GM18508 (cell line): ENCODE results near the gene PIP4K2B.
"Not testable (repeated sequence)": the region's sequence is repeated elsewhere in the genome, so short reads cannot be mapped to it uniquely, and the experiment has no call there.

Experiments
- ATAC-seq: cut with Tn5 transposase; IDR thresholded peaks from one replicate; pipeline ENCODE4 v1.9.1; 2021; ENCODE audit warnings: moderate number of reproducible peaks; ENCODE audit not compliant: insufficient read depth, unreplicated experiment

Gene PIP4K2B

DNA sequence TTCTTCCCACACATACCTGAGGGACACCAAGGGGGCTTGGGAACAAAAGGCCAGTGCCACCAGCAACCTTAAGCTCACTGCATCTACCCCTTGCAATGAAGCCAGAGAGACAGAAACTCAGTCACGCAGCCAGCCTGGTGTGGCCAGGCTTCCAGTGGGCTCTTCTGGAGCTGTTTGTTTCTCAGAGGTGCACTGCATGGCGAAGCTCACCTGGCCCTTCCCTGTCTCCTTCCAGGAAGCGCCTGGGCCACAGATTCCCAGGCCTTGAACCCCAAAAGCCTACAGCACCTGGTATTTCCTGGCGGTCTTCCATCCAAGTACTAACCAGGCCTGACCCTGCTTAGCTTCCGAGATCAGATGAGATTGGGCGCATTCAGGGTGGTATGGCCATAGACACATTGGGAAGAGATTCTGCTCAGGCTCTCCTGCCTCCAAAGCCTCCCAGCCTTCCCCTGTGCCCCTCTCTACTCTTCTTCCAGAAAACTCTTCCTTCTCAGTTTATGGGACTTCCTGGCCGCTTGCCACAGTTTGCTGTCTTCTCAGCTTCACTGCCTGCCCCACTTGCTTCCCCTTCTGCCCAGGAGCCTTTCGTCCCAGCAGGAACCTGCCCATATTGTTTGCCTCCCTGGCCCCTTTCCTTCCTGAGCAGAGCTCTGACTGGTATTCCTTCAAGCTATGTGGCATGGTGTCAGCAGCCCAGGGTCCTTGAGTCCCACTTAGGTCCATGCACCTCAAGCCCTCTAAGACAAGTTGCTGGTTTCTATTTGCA lies 67.6 kb downstream of the PIP4K2B start:
- ATAC-seq = no peak

DNA sequence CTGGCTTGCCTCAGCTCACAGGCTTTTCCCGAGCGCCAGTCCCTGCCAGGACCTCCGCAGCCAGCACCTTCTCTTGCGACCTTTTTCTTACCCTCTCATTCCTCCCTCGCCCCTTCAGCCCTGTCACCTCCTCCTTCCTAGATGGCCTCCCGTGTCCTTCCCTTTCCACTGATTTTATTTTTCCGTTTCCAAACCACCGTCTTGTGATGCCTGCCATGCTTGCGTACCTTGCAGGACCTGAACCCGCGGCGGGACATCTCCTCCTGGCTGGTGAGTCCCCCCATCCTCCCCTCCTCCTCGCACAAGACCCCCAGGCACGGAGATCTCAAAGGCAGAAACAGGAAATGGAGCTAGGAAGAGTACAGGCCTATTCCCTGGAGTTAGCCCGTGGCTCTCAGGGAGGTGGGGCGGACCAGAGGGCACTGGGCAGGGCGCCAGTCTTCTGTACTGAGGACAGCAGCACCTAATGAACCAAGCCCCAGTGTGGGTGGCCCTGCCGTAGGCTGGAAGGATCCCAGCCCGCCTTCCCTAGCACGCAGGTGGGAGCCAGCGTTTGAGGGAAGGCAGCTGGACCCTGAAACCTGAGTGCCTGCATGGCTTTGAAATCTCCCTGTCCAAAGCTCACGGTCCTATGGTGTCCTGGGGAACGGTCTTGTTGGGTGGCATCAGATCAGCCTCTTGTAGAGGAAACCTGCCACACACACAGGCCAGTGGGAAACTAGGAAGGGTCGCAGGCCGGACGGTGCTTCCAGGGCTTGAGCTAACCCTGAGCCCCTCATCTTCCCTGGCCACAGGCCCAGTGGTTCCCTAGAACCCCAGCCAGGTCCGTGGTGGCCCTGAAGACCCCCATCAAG lies 68.6 kb downstream of the PIP4K2B start:
- no peak for ATAC-seq

DNA sequence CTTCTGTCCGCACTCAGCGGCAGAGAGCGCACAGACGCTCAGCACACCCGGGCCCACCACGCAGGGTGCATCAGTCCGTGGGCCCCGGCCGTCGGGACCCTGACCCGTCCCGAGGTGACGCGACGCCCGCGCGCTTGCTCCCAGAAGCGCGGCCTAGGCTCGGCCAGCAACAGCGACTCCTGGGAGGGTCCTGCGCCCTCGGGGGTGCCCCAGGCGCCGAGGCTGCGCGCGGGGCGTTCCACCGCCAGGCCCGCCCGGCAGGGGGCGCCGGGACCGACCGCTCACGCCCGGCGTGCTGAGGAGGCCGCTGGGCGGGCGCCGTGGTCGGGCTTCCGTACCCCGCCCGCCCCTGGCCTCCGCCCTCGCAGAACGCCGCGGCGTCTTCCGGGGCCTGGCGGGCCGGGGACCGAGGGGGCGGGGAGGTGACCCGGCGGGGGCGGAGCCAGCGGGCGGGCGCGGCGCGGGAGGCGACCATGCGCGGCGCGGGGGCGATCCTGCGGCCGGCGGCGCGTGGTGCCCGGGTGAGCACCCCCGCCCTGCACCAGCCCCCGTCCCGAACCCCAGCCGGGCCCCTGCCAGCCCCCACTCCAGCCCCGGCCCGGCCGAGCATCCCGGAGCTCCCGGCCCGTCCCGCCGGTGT lies 69.3 kb downstream of the PIP4K2B start, which contains the start of gene CISD3:
Gene CISD3, plus strand, starts transcription at position 456 of the 640 bp plus-strand sequence. Its CDS starts 18 bp downstream, at position 474.
- ATAC-seq = no peak

DNA sequence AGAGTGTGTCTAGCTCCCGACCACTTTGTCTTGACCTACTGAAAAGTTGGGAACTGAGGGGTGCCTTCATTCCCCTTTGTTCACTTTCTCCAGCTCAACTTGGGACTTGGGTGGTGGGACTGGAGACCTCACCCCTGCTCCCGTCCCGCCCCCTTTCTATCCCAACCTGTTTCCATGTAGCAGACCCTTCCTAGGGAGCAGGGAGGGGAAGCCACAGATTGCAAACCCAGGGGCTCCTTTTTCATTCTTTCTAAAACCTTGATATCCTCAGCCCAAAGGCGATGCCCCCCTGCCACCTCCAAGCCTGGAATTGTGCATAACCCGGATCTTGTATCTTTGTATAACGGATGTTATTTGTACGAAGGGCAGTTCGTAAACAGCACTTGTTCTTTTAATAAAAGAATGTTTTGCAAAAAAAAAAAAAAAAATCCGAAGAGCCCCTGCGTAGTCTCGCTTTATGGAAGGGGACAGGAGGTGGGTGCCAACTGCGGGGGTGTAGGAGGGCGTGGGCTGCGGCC lies 69.9 kb downstream of the PIP4K2B start:
- no peak for ATAC-seq

DNA sequence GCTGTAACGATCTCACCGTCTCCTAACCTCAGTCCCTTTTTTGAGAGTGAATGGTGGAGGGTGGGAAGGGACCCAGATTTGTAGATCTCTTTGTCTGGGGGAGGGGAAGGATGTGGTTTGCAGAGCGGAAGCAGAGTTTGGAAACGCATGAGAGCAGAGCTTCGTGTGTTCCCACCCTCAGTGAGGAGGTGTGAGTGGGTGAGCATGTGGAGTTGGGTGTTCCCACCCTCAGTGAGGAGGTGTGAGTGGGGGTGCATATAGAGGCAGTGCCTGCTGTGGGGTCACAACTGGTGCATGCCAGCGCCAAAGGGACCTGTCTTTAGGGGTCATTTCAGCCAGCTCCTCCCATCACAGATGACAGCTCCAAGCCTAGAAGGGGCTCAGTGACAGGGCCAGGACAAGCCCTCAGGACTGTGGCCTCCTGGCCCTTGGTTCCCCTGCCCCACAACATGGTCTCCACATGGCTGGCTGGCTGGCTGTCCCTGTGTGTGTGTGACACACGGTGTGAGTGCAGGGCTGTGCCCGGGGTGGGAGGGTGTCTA lies 71.0 kb downstream of the PIP4K2B start:
- no peak for ATAC-seq

DNA sequence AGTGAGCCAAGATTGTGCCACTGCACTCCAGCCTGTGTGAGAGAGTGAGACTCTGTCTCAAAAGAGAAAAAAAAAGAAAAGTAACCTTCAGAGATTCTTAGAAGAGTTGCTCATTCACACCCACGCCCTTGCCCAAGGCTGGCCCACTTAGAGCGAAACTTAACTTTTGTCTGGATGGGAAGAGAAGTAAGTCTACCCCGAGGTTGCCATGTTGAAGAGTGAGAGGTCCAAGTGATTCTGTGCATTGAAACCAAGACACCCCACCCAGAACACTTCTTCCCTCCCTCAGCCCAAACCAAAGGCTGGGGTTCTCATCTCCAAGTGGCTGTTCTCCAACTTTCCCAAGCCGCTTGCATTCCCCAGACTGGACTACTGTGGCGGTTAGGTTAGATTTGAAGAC lies 71.6 kb downstream of the PIP4K2B start:
- no peak for ATAC-seq

DNA sequence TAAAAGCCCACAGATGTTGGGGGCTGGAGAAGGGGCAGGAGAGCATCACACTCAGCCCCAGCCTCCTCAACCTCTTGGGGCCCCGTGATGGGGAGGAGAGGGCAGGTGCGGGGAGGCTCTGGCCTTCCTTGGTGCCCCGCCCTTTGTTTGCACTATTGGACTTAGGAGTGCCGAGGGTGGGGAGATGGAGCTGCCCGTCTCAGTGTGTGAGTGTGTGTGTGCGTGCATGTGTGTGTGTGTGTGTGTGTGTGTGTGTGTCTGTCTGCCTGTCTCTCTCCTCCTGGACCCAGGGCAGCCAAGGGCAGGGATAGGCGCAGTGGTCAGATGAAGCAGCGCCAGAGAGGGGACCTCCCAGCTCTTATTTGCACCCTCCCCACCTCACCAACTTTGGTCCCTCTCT lies 73.2 kb downstream of the PIP4K2B start:
- not testable (repeated sequence) for ATAC-seq

DNA sequence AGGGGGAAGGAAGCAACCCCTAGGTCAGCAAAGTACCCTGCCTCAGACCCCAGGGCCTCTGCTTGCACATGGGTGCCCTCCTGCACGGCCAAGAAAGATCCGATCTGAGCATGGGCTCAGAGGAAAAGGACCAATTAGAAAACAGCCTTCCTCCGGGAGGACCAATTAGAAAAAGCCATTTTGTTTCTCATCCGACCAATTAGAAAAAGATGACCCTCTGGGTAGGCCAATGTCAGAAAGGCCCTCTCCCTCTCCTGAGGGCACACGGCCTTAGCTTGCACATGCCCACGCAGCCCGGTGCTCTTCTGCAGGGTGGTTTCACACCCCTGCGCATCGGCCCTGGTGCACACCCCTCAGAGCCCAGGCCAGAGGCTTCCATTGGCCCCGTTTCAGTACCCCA lies 74.3 kb downstream of the PIP4K2B start:
- no peak for ATAC-seq

DNA sequence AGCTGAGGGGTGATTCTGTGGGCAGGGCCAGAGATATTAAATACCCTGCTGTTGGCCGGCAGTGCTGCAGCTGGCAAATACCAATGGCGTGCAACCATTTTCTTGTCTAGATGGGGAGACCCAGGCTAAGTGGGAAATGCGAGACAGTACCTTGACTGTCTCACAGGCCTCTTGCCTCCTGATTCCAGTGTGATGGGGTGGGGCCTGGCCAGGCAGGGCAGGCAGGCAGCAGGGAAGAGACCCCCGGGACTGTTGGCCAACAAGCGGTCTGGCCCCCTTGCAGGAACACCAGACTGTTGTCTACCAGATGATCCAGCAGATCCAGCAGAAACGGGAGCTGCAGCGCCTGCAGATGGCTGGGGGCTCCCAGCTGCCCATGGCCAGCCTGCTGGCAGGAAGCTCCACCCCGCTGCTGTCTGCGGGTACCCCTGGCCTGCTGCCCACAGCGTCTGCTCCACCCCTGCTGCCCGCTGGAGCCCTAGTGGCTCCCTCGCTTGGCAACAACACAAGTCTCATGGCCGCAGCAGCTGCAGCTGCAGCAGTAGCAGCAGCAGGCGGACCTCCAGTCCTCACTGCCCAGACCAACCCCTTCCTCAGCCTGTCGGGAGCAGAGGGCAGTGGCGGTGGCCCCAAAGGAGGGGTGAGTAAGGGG lies 74.9 kb downstream of the PIP4K2B start:
- no peak for ATAC-seq

DNA sequence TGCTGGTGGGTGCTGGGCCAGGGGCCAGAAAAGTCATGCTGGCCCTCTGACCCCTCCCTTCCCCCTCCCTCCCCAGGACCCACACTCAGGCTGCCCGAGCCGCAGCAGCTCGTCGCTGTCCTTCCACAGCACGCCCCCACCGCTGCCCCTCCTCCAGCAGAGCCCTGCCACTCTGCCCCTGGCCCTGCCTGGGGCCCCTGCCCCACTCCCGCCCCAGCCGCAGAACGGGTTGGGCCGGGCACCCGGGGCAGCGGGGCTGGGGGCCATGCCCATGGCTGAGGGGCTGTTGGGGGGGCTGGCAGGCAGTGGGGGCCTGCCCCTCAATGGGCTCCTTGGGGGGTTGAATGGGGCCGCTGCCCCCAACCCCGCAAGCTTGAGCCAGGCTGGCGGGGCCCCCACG lies 77.6 kb downstream of the PIP4K2B start:
- no peak for ATAC-seq

DNA sequence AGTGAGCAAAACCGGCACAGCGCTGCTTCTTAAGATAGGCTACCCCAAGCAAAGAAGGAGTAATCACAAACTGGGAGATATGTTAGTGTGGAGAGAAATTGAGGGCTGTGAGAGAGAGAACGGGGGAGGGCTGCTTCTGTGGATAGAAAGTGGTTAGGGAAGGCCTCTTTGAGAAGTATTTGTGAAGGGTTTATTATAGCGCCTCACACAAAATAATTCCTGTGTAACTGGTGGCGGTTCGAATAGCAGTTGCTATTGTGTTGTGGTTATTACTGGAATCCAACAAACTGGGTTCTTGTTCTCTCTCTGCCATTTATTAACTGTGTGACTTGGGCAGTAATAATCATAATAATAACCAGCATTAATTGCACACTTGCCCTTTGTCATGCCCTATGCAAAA lies 78.4 kb downstream of the PIP4K2B start:
- ATAC-seq = no peak

DNA sequence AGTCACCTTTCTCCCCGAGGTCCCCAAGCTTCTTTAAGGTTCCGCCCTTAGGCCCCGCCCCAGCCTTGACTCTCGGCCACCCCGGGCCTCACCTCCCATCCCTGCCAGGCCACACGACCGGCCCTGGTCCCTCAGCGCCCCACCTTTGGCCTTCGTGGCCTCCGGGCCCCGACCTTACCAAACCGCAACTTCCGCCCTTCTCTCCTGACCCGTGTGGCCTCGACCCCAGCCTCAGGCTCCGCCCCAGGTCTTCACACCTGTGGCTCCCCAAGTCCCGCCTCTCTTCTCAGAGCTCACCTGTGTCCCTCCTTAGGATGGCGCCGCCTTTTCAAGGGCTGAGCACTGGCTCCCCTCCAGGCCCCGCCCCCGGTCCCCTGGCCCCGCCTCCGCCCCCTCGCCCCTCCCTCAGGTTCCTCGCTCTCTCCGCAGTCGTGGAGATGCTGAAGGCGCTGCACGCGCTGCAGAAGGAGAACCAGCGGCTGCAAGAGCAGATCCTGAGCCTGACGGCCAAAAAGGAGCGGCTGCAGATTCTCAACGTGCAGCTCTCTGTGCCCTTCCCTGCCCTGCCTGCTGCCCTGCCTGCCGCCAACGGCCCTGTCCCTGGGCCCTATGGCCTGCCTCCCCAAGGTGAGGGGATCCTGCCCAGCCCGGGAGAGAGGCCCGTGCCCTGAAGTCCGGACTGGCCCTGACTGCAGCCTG lies 79.3 kb downstream of the PIP4K2B start:
- no peak for ATAC-seq

DNA sequence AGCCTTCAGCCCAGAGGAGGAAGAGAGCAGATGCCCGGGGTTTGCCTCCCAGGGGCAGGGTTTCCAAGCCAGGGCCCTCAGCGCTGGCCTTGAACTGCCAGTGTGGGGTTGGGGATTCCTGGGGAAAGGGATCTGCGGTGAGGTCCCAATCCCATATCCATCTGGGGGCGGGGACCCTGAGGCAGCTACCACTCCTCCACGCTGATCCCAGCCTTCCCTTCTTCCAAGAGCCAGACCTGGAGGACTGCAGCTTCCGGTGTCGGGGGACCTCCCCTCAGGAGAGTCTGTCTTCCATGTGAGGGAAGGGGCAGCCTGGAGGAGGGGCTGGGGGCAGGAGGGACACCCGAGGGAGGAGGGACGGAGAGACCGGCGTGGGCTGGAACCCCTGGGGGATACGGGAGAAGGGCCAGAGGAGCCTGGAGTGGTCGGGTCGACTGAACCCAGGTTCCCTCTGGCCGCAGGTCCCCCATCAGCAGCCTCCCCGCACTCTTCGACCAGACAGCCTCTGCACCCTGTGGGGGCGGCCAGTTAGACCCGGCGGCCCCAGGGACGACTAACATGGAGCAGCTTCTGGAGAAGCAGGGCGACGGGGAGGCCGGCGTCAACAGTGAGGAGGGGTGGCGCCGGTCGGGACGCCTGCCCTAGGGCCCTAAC lies 79.9 kb downstream of the PIP4K2B start:
- ATAC-seq = no peak

DNA sequence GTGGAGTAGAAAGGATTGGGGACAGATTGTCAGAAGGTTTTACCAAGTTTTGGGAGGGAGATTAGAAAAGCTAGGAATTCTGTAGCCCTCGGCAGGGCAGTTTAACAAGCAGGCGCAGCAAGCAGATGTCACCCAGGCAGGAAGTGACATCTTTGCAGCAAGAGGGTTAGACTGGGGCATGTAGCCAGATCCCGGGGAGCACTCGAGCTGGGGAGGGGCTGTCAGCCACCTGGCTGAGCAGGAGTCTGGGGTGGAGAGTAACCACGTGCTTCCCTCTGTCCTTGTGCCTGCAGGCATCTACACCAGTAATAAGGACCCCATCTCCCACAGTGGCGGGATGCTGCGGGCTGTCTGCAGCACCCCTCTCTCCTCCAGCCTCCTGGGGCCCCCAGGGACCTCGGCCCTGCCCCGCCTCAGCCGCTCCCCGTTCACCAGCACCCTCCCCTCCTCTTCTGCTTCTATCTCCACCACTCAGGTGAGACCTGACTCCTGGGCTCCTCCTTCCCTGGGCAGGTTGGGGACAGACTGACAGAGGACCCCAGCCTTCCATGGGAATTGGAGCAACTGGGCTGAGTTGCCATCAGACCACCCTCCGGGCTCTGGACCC lies 82.1 kb downstream of the PIP4K2B start:
- ATAC-seq = no peak

DNA sequence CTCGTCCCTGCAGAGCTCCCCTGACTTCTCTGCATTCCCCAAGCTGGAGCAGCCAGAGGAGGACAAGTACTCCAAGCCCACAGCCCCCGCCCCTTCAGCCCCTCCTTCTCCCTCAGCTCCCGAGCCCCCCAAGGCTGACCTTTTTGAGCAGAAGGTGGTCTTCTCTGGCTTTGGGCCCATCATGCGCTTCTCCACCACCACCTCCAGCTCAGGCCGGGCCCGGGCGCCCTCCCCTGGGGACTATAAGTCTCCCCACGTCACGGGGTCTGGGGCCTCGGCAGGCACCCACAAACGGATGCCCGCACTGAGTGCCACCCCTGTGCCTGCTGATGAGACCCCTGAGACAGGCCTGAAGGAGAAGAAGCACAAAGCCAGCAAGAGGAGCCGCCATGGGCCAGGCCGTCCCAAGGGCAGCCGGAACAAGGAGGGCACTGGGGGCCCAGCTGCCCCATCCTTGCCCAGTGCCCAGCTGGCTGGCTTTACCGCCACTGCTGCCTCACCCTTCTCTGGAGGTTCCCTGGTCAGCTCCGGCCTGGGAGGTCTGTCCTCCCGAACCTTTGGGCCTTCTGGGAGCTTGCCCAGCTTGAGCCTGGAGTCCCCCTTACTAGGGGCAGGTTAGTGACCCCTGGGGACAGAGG lies 82.9 kb downstream of the PIP4K2B start:
- no peak for ATAC-seq
